Thyroid gland (tissue), 4 donors: Measurements from ENCODE around the gene ATG9B. TPM values are rescaled to one million over a fixed set of nuclear protein-coding genes. Genes with fewer than 3 reads are reported as not detected.

Experiments used
- DNase-seq, 2 donors: peaks; one replicate each; pipeline ENCODE4 v3.0.0-alpha.2; 2019
- H3K27ac ChIP-seq, 3 donors: fragments of 200-600 bp; sonication (generic); 1 replicate in 2 of 3; 2 replicates in 1 of 3; pipeline ENCODE4 v1.5.1; 2016 to 2019; ENCODE audit warnings: mild to moderate bottlenecking in 1 of 3, moderate library complexity in 1 of 3
- H3K27me3 ChIP-seq: fragments of 200-600 bp; sonication (generic); one replicate; pipeline ENCODE4 v1.5.1; 2019
- H3K36me3 ChIP-seq, 2 donors: fragments of 200-600 bp; sonication (generic); one replicate each; pipeline ENCODE4 v1.5.1; 2016 to 2019
- H3K4me1 ChIP-seq, 2 donors: fragments of 200-600 bp; sonication (generic); one replicate each; pipeline ENCODE4 v1.5.1; 2017 to 2019
- H3K4me3 ChIP-seq, 3 donors: fragments of 200-600 bp; sonication (generic); replicated peaks in 1 of 3; 1 replicate in 2 of 3; 2 replicates in 1 of 3; pipeline ENCODE4 v1.5.1; 2016; ENCODE audit warnings: mild to moderate bottlenecking in 1 of 3
- H3K9me3 ChIP-seq: fragments of 200-600 bp; sonication (generic); one replicate; pipeline ENCODE4 v1.5.1; 2017
- CTCF ChIP-seq, 6 experiments: fragments of 200-600 bp in 3 of 6; fragments of 450-650 bp in 3 of 6; sonication (generic) in 3 of 6; IDR thresholded peaks; one replicate each; pipeline ENCODE4 v1.5.1; 2016 to 2019; ENCODE audit warnings: antibody characterized with exemption in 6 of 6, mild to moderate bottlenecking in 2 of 6, inconsistent platforms in 1 of 6, moderate library complexity in 1 of 6
- POLR2A ChIP-seq, 2 donors: fragments of 450-650 bp; IDR thresholded peaks; one replicate each; pipeline ENCODE4 v1.6.1; 2017; ENCODE audit warnings: antibody characterized with exemption in 2 of 2, mild to moderate bottlenecking in 2 of 2, moderate library complexity in 1 of 2
- WGBS, 2 donors: methylation state at CpG; one replicate each; pipeline ENCODE4 v1.1.5; 2017; 5-methylcytosine and 5-hydroxymethylcytosine counted together
- intact Hi-C: fragments of 100-400 bp; cut with DNase I; formaldehyde crosslinking; loops from one replicate; pipeline ENCODE4 v1.15.1; 2023
- total RNA-seq, 4 donors: library from RNA; depleted of rRNA; stranded (reverse); fragments of >200 nt; gene quantifications; one replicate each; pipeline ENCODE4 v1.2.3, GENCODE V29; 2016

ATG9B gene
- total RNA-seq, 4 donors from 2014 or later: 0.27 TPM; not detected in 3

DNA sequence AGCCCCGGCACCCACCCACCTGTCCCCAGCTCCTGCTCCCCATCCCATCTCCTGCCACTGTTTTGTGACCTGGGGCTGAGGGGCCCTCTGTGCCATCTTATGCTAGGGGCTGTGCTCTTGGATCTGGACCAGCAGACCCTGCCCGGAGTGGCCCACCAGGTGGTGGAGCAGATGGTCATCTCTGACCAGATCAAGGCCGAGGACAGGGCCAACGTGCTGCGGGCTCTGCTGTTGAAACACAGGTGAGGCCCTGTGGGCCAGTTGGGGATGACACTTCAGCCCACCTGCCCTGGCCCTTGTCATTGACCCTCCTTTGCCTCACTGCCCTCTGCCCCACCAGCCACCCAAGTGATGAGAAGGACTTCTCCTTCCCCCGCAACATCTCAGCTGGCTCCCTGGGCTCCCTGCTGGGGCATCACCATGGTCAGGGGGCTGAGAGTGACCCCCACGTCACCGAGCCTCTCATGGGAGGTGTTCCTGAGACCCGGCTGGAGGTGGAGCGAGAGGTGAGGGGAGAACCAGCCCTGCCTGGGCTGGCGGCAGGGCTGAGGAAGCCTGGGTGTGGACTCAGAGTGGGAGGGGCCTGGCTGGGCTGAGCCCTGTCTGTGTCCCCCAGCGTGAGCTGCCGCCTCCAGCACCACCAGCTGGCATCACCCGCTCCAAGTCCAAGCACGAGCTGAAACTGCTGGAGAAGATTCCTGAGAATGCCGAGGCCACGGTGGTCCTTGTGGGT, 45.7 kb upstream of the ATG9B start:
- TF ChIP-seq CTCF (IDR thresholded peaks at IDR 0.05) (no peak), POLR2A (IDR thresholded peaks at IDR 0.05) (no peak)
- no peak for DNase-seq
- intact Hi-C loops: no loop called here
- Histone ChIP-seq H3K27me3 (no peaks in the 10 kb centered on the region), H3K27ac (no peak overlapping the region), H3K4me1 (no peaks in the 10 kb centered on the region), H3K36me3 (peaks cover 78 to 94% of the 10 kb centered on the region in 2 donors), H3K4me3 (no peak overlapping the region), H3K9me3 (no peaks in the 10 kb centered on the region)
- WGBS, 2 donors: 95 to 99% methylated on average over 12 to 17 of the region's 17 CpGs

GRCh38 chr7:151068069-151068773, 43.9 kb upstream of the ATG9B start:
- 88 to 89% methylated on average over 12 of the region's 12 CpGs for WGBS, 2 donors
- Histone ChIP-seq H3K27ac (no peak overlapping the region), H3K9me3 (no peaks in the 10 kb centered on the region), H3K4me1 (no peaks in the 10 kb centered on the region), H3K4me3 (no peak overlapping the region), H3K27me3 (no peaks in the 10 kb centered on the region), H3K36me3 (peaks cover 70 to 84% of the 10 kb centered on the region in 2 donors)
- DNase-seq: no peak
- TF ChIP-seq POLR2A (IDR thresholded peaks at IDR 0.05): no peak
- no peak for TF ChIP-seq CTCF (IDR thresholded peaks at IDR 0.05)
- intact Hi-C loops: no loop called here

DNA sequence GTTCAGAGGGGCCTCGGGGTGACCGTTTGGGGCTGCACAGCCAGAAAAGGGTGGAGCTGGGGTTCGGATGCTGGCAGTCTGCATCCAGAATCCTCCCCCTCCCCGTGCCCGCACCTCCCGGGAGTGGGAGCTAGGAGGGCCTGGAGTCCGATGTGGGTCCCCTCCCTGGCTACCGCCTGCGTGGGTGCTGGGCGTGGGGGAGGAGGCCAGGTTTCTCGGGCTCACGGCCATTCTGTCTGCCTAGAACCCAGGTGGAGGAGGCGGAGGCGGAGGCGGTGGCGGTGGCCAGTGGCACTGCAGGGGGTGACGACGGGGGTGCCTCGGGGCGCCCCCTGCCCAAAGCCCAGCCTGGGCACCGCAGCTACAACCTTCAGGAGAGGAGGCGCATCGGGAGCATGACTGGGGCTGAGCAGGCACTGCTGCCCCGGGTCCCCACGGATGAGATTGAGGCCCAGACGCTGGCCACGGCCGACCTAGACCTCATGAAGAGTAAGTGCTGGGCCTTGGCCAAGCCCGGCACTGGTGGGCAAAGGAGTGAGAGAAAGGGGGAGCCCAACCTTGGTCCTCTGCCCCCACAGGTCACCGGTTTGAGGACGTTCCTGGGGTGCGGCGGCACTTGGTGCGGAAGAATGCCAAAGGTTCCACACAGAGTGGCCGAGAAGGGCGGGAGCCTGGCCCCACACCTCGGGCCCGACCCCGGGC, 42.1 kb upstream of the ATG9B start:
- H3K9me3 ChIP-seq: no peaks in the 10 kb centered on the region
- H3K36me3 ChIP-seq: peaks cover 55 to 66% of the 10 kb centered on the region in 2 donors
- 93 to 96% methylated on average over 32 to 34 of the region's 39 CpGs for WGBS, 2 donors
- H3K4me3 ChIP-seq: no peak overlapping the region
- H3K27ac ChIP-seq: no peak overlapping the region
- no peak for DNase-seq
- intact Hi-C loops: no loop called here
- H3K27me3 ChIP-seq: no peaks in the 10 kb centered on the region
- TF ChIP-seq CTCF (IDR thresholded peaks at IDR 0.05) (no peak), POLR2A (IDR thresholded peaks at IDR 0.05) (no peak)
- H3K4me1 ChIP-seq: peaks cover 3 to 15% of the 10 kb centered on the region in 2 donors

- no peak overlapping the region for H3K4me3 ChIP-seq
- WGBS, 2 donors: 96 to 98% methylated on average over 14 of the region's 14 CpGs
- H3K4me1 ChIP-seq: peaks cover 12 to 24% of the 10 kb centered on the region in 2 donors
- intact Hi-C loops: no loop called here
- no peak overlapping the region for H3K27ac ChIP-seq
- DNase-seq: no peak
- TF ChIP-seq CTCF (IDR thresholded peaks at IDR 0.05): no peak
- TF ChIP-seq POLR2A (IDR thresholded peaks at IDR 0.05): no peak
- H3K9me3 ChIP-seq: no peaks in the 10 kb centered on the region
- peaks cover 46 to 57% of the 10 kb centered on the region in 2 donors for H3K36me3 ChIP-seq
- H3K27me3 ChIP-seq: no peaks in the 10 kb centered on the region
Observed at GRCh38 chr7:151065516-151065915, 41.2 kb upstream of the ATG9B start.
